ENCODE data around the gene SYNE2. TPM values are rescaled to one million over a fixed set of nuclear protein-coding genes. Genes with fewer than 3 reads are reported as not detected.

SYNE2 gene
- total RNA-seq, 1 experiment from 2014 or later = 71.1 TPM

DNA sequence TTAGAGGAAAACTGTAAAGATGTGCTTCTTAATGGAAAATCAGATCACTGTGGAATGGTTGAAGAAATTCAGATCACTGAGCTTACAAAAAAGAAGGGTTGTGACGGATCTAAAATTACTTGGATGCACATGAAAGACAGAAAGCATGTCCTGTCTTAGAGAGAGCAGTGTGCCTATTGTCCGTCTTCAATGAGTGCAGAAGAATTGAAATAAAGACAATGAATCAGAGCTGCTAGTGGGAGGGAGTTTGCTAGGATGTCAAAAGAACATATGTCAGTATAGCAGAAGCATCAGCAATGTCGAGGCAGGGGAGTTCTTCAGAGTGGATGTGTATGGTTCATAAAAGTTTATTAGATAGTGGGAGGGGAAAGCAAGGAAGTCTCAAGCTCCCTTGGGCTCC, 172.7 kb downstream of the SYNE2 start:
- no peak overlapping the region for H3K4me3 Mint-ChIP-seq
- no peaks in the 10 kb centered on the region; the same call in 1 of the 2 replicates for H3K4me1 Mint-ChIP-seq
- DNase-seq (ENCODE audit: low spot score) (no peak), ATAC-seq (no peak)
- TF ChIP-seq IRF2 (CRISPR knock-in tag; IDR thresholded peaks at IDR 0.05; ENCODE audit: borderline replicate concordance, low read depth) (no peak), ZNF219 (CRISPR knock-in tag; IDR thresholded peaks at IDR 0.05; ENCODE audit: borderline replicate concordance) (no peak), ATF3 (CRISPR knock-in tag; conservative IDR thresholded peaks at IDR 0.05) (no peak), ZNF232 (CRISPR knock-in tag; IDR thresholded peaks at IDR 0.05) (no peak), NFE2L1 (CRISPR knock-in tag; IDR thresholded peaks at IDR 0.05) (no peak), TCF7 (CRISPR knock-in tag; IDR thresholded peaks at IDR 0.05; ENCODE audit: low read depth) (no peak), ATF6 (CRISPR knock-in tag; IDR thresholded peaks at IDR 0.05) (no peak), ZNF423 (CRISPR knock-in tag; IDR thresholded peaks at IDR 0.05) (no peak), ZNF532 (CRISPR knock-in tag; IDR thresholded peaks at IDR 0.05; ENCODE audit: borderline replicate concordance) (no peak), ZNF138 (CRISPR knock-in tag; conservative IDR thresholded peaks at IDR 0.05) (no peak), ETV6 (CRISPR knock-in tag; IDR thresholded peaks at IDR 0.05) (no peak)
- TF ChIP-seq, protein P1, sequence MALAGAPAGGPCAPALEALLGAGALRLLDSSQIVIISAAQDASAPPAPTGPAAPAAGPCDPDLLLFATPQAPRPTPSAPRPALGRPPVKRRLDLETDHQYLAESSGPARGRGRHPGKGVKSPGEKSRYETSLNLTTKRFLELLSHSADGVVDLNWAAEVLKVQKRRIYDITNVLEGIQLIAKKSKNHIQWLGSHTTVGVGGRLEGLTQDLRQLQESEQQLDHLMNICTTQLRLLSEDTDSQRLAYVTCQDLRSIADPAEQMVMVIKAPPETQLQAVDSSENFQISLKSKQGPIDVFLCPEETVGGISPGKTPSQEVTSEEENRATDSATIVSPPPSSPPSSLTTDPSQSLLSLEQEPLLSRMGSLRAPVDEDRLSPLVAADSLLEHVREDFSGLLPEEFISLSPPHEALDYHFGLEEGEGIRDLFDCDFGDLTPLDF (CRISPR knock-in tag; IDR thresholded peaks at IDR 0.05) = no peak
- TF ChIP-seq, protein P2, sequence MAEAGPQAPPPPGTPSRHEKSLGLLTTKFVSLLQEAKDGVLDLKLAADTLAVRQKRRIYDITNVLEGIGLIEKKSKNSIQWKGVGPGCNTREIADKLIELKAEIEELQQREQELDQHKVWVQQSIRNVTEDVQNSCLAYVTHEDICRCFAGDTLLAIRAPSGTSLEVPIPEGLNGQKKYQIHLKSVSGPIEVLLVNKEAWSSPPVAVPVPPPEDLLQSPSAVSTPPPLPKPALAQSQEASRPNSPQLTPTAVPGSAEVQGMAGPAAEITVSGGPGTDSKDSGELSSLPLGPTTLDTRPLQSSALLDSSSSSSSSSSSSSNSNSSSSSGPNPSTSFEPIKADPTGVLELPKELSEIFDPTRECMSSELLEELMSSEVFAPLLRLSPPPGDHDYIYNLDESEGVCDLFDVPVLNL (CRISPR knock-in tag; IDR thresholded peaks at IDR 0.05; ENCODE audit: borderline replicate concordance, low read depth) = no peak
- TF ChIP-seq, protein P3, sequence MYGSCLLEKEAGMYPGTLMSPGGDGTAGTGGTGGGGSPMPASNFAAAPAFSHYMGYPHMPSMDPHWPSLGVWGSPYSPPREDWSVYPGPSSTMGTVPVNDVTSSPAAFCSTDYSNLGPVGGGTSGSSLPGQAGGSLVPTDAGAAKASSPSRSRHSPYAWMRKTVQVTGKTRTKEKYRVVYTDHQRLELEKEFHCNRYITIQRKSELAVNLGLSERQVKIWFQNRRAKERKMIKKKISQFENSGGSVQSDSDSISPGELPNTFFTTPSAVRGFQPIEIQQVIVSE (CRISPR knock-in tag; IDR thresholded peaks at IDR 0.05; ENCODE audit: borderline replicate concordance) = no peak
- TF ChIP-seq, protein P4, sequence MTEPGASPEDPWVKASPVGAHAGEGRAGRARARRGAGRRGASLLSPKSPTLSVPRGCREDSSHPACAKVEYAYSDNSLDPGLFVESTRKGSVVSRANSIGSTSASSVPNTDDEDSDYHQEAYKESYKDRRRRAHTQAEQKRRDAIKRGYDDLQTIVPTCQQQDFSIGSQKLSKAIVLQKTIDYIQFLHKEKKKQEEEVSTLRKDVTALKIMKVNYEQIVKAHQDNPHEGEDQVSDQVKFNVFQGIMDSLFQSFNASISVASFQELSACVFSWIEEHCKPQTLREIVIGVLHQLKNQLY (CRISPR knock-in tag; IDR thresholded peaks at IDR 0.05) = no peak
- TF ChIP-seq, protein P5, sequence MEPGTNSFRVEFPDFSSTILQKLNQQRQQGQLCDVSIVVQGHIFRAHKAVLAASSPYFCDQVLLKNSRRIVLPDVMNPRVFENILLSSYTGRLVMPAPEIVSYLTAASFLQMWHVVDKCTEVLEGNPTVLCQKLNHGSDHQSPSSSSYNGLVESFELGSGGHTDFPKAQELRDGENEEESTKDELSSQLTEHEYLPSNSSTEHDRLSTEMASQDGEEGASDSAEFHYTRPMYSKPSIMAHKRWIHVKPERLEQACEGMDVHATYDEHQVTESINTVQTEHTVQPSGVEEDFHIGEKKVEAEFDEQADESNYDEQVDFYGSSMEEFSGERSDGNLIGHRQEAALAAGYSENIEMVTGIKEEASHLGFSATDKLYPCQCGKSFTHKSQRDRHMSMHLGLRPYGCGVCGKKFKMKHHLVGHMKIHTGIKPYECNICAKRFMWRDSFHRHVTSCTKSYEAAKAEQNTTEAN (CRISPR knock-in tag; IDR thresholded peaks at IDR 0.05) = no peak
- H3K27me3 Mint-ChIP-seq (ENCODE audit: low read depth) = no peaks in the 10 kb centered on the region
- H3K9me3 Mint-ChIP-seq = no peaks in the 10 kb centered on the region
- POLR2A ChIA-PET = no interaction called here
- peaks cover 37% of the 10 kb centered on the region for H3K36me3 Mint-ChIP-seq
- no peak overlapping the region; the same call in 1 of the 2 replicates for H3K27ac Mint-ChIP-seq
- CTCF ChIA-PET = no interaction called here
